ENCODE measurements around the gene BTBD2. TPM values are rescaled to one million over a fixed set of nuclear protein-coding genes. Genes with fewer than 3 reads are reported as not detected.
"Not testable (repeated sequence)": the region's sequence is repeated elsewhere in the genome, so short reads cannot be mapped to it uniquely, and the experiment has no call there.

BTBD2 gene
- total and polyA plus RNA-seq, 12 donors = 11.8 to 122 (median 78.1) TPM

DNA sequence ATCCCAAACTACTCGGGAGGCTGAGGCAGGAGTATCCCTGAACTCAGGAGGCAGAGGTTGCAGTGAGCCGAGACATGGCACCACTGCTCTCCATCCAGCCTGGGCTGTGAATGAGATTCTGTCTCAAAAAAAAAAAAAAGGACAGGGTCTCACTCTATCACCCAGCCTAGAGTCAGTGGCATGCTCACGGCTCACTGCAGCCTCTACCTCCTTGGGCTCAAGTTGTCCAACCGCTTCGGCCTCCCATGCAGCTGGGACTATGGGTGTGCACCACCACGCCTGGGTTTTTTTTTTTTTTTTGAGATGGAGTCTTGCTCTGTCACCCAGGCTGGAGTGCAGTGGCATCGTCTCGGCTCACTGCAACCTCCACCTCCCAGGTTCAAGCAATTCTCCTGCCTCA, 20.9 kb upstream of the BTBD2 start:
- DNase-seq = peak in 1 of 7 donors; percentile 26
- H3K4me3 ChIP-seq = no peak overlapping the region
- WGBS, 4 donors = 76 to 98% (median 91%) methylated on average over 8 of the region's 8 CpGs
- intact Hi-C loops (cut with DNase I) = no loop called here
- H3K4me1 ChIP-seq (replicated peaks in 1 of 2) = peaks cover 44 to 50% of the 10 kb centered on the region in 2 donors
- no peak overlapping the region for H3K27ac ChIP-seq
- TF ChIP-seq, protein P1, sequence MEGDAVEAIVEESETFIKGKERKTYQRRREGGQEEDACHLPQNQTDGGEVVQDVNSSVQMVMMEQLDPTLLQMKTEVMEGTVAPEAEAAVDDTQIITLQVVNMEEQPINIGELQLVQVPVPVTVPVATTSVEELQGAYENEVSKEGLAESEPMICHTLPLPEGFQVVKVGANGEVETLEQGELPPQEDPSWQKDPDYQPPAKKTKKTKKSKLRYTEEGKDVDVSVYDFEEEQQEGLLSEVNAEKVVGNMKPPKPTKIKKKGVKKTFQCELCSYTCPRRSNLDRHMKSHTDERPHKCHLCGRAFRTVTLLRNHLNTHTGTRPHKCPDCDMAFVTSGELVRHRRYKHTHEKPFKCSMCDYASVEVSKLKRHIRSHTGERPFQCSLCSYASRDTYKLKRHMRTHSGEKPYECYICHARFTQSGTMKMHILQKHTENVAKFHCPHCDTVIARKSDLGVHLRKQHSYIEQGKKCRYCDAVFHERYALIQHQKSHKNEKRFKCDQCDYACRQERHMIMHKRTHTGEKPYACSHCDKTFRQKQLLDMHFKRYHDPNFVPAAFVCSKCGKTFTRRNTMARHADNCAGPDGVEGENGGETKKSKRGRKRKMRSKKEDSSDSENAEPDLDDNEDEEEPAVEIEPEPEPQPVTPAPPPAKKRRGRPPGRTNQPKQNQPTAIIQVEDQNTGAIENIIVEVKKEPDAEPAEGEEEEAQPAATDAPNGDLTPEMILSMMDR (IDR thresholded peaks at IDR 0.05) = no peak
- no peak for TF ChIP-seq POLR2A (IDR thresholded peaks at IDR 0.05)
- H3K27me3 ChIP-seq = no peaks in the 10 kb centered on the region
- peaks cover 0 to 40% of the 10 kb centered on the region in 2 donors for H3K36me3 ChIP-seq (replicated peaks in 1 of 2)
- H3K9me3 ChIP-seq (replicated peaks in 1 of 3) = peaks cover 0 to 6% (median 0%) of the 10 kb centered on the region in 3 donors

DNA sequence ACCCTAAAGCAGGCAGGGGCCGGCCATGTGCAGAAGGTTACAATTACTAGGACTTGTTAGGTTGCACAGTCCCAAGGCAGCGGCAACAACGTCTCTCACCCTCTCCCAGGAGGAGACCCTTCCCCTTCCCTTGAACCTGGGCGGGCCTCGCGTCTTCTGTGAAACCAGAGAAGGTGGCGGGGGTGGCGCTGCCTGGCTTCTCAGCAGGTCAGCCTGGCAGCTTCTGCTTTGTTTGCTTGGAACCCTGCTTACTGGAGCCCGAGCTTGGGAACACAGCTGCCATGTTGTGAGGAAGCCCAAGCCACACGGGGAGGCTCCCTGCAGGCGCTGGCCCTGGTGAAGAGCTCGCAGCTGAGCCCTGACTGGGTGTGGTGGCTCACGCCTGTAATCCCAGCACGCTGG, 20.1 kb upstream of the BTBD2 start:
- Histone ChIP-seq H3K27me3 (no peaks in the 10 kb centered on the region), H3K36me3 (replicated peaks in 1 of 2) (peaks cover 0 to 31% of the 10 kb centered on the region in 2 donors), H3K4me3 (no peak overlapping the region), H3K4me1 (replicated peaks in 1 of 2) (peaks cover 37 to 43% of the 10 kb centered on the region in 2 donors), H3K27ac (peak overlapping the region in 2 of 5 donors; percentile 30 to 48), H3K9me3 (replicated peaks in 1 of 3) (peaks cover 0 to 6% (median 0%) of the 10 kb centered on the region in 3 donors)
- intact Hi-C loops (cut with DNase I) = no loop called here
- DNase-seq = peak in 3 of 7 donors; percentile 21 to 30 (median 26)
- WGBS, 4 donors = 78 to 85% (median 84%) methylated on average over 8 to 14 of the region's 14 CpGs; no CpG with 5 or more reads in 1 of the 4 donors
- TF ChIP-seq, protein P1 (IDR thresholded peaks at IDR 0.05) = no peak
- no peak for TF ChIP-seq POLR2A (IDR thresholded peaks at IDR 0.05)

DNA sequence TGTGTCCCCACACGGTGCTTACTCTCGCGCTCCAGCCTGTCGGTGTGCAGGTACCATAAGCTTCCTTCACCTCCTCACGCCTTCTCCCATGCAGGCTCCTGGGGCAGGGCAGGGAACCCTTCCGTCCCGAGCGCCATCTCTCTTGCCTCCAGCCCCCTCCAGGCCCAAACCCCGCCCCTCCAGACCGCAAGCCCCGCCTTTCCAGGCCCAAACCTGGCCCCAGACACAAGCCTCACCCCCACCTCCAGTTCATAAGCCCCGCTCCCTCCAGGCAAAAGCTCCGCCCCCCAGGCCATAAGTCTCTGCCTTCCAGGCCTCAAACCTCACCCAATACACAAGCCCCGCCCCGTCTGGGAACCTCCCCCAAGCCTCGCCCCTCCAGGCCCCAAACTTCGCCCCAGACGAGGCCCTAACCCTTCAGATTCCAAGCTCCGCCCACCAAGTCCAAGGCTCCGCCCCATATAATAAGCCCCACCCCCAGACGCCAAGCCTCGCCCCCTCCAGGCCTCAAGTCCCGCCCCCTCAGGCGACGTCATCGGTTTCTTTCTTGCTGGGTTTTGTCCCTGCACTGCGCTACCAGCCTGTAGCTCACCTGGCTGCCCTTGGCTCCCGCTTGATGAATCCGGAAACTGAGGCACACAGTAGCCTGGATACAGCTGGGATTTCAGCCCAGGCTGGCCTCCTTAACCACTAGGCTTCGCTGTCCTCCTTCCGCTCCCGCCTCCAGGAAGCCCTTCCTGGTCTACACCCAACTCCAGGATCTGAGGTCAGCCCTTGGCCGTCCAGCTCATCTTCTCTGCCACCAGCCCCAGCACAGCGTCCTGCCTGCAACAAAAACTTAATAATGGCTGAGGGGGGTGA, 19.4 kb upstream of the BTBD2 start:
- Histone ChIP-seq H3K27ac (peak overlapping the region in 3 of 5 donors; percentile 30 to 98 (median 48)), H3K9me3 (replicated peaks in 1 of 3) (peaks cover 0 to 6% (median 0%) of the 10 kb centered on the region in 3 donors), H3K36me3 (replicated peaks in 1 of 2) (peaks cover 0 to 25% of the 10 kb centered on the region in 2 donors), H3K4me3 (no peak overlapping the region), H3K27me3 (no peaks in the 10 kb centered on the region), H3K4me1 (replicated peaks in 1 of 2) (peaks cover 31 to 36% of the 10 kb centered on the region in 2 donors)
- peak; percentile 65 to 82 (median 74) for DNase-seq
- TF ChIP-seq POLR2A (IDR thresholded peaks at IDR 0.05) = no peak
- TF ChIP-seq, protein P1 (IDR thresholded peaks at IDR 0.05) = no peak
- intact Hi-C loops (cut with DNase I) = no loop called here
- WGBS, 4 donors = 35 to 57% (median 48%) methylated on average over 22 to 34 of the region's 34 CpGs

DNA sequence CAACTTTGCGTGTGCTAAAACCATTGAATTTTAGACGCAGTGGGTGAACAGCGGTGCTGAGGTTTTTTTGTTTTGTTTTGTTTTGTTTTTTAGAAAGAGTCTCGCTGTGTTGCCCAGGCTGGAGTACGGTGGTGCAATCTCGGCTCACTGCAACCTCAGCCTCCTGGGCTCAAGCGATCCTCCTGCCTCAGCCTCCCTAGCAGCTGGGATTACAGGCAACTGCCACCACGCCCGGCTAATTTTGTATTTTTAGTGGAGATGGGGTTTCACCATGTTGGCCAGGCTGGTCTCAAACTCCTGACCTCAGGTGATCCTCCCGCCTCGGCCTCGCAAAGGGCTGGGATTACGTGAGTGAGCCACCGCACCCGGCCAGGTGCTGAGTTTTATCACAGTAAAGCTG, 18.7 kb upstream of the BTBD2 start:
- H3K9me3 ChIP-seq (replicated peaks in 1 of 3); DNase-seq; H3K27me3 ChIP-seq; intact Hi-C loops (cut with DNase I); H3K4me3 ChIP-seq: not testable (repeated sequence)
- H3K36me3 ChIP-seq (replicated peaks in 1 of 2) = peaks cover 0 to 18% of the 10 kb centered on the region in 2 donors
- peaks cover 24 to 33% of the 10 kb centered on the region in 2 donors for H3K4me1 ChIP-seq (replicated peaks in 1 of 2)
- 80 to 95% (median 93%) methylated on average over 8 to 15 of the region's 15 CpGs for WGBS, 4 donors
- H3K27ac ChIP-seq = peak overlapping the region in 1 of 5 donors; percentile 98

Data from adrenal gland (tissue), 12 donors.